Activated T-cell treated with anti-CD3 and anti-CD28 coated beads, Interleukin-2, amount 50 U/mL, for 48 hours (primary cell): ENCODE results near the gene SLC43A2.
A peak's percentile ranks its signal among the peaks of the same experiment; 100 is the strongest.

Experiments used
- DNase-seq, 2 experiments: peaks; one replicate each; pipeline ENCODE4 v3.0.0-alpha.2; 2020

SLC43A2 gene

DNA sequence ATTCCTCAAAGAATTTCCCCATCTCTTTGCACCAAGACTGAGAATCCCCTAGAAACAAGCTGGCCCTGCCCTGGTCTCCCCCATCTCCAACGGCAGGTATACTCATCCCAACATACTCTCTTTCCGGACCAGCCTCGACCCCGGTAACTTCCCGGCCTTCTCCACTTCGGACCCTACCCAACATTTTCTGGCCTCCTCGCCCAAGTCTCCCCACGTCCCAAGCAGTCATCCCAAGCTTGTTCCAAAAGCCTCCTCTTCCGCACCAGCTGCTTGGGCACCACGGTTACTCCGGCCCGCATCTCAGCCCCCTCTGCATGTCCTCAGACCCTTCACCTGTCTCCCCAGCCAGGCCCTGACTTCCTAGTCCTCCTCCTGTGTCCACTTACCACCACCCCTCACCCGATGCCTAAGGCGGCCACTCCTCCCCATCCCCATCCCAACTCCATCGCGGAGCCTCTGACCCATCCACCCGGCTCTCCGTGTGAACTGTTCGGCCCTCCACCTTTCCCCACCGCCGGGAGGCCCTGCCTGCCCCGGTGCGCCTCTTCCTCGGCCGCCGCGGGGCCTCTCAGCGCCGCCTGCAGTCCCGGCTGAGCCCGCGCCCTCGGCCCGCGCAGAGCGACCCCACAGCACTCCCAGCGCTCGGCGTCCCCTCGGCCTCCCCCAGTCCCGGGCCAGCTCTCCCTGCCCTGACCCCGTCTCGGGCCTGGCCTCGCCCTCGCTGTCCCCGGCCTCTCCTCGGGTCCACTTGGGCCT, 67.0 kb downstream of the SLC43A2 start:
- peak; percentile 55 to 67 for DNase-seq

DNA sequence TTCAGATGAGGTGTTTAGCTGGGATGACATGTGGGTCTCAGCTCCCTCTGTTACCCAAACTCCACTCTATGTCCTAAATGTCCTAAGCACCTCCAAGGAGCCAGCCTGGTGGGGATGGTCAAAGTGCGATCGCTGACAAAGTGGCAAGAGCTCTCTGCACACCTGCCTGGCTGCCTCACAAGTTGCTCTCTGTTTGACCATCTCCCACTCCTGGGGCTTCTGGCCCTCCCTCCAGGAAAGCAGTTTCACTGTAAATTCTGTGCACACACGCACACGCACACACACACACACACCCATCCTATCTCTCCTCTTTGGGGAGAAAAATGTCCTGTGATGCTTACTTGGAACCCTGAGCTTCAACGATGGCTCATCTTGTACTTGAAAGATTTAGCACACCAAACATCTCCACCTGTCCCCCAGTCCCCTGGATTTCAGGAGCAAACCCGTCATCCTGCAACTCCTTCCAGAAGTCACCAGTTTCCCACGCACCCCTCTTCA, 67.7 kb downstream of the SLC43A2 start:
- DNase-seq: no peak

DNA sequence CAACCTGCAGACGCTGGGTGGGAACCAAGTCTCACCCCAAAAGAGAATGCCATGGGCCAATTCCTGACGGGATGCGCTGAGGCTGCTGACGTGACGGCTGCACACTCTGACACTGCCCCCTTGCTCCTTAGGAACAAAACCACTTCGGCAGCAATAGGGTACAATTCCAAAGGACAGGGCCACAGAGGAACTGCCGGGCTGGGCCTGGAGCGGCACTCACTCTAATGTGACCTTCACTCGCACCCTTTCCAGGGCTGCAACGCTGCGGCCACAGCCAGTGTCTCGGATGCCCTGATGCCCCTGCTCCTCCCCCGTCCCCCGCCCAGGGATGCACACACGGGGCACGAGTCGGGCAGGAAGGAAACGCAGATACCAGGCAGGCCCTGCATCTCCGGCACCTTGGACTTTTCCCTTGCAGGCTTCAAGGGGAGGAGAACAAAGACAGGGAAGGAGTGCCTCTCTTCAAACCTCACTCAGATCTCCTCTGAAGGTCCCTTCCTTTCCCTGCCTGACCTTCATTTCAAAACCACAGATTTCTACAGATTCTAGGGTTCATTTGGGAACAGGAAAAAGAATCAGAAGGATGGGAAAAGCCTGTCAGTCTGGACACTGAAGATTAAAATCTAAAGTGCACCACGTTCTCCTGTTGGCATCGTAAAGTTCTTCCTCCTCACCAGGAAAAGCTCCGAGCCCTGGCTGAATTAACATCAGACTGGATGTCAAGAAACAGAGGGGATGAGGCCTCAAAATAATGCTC, 68.4 kb downstream of the SLC43A2 start:
- no peak for DNase-seq

DNA sequence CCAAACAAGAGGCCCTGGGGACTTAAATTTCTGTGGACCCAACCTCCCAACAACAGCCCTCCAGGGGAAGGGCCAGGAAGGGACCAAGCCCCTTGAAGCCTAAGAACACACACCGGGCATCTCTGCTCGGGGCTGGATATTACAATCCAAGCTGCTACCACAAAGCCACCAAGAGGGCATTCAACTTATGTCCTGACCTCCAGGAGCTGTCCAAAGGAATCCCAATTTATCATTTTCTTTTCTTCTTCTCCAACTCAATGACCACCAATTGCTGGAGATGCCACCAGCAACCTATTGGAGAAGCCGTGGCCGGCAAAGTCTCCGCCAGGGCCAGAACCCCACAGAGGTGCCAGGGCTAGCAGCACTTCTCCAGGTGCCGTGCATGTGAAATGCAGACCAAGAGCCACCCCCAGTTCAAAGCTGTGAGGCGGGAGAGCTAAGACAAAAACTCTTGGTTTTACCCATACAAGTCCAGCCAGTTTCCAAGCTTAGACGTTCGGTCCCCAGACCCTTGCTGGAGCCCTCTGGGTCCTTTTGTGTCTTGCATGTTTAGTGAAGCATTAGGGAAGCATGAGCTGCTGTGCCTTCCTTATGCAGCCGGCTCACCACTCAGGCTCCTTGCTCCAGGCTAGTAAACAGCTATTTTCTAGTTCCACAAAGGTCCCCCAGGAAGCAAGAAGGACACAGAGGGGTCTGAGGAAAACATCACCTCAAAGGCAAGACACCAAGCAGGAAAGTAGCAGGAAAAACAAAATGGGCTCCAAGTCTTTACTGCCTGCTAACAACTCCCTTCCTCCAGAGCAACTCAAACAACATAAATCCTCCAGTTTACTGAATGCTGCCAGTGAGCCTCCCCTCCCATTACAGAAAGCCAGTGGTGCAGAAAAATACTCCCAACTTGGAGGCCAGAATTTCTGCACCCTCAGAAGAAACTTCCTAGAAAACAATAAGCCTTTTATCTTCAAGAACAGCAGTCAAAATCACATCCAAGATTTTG, 69.3 kb downstream of the SLC43A2 start:
- DNase-seq: no peak

DNA sequence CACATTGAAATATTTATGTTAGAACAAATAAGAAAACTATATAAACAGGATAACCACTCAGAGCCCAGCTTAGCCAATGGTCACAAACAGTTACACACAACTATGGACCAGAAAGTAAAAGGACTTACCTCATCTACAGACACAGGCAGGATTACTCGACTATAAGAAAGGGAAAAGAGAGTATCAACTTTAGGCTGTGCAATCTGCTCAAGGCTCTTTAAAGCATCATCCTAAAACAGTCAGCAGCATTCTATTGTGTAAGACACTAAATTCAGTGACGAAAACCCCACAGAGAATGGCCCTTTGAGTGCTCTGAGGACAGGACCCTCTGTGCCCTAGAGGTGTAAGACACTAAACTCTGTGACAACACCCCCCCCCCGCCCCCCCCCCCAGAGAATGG, 70.2 kb downstream of the SLC43A2 start:
- DNase-seq: no peak

DNA sequence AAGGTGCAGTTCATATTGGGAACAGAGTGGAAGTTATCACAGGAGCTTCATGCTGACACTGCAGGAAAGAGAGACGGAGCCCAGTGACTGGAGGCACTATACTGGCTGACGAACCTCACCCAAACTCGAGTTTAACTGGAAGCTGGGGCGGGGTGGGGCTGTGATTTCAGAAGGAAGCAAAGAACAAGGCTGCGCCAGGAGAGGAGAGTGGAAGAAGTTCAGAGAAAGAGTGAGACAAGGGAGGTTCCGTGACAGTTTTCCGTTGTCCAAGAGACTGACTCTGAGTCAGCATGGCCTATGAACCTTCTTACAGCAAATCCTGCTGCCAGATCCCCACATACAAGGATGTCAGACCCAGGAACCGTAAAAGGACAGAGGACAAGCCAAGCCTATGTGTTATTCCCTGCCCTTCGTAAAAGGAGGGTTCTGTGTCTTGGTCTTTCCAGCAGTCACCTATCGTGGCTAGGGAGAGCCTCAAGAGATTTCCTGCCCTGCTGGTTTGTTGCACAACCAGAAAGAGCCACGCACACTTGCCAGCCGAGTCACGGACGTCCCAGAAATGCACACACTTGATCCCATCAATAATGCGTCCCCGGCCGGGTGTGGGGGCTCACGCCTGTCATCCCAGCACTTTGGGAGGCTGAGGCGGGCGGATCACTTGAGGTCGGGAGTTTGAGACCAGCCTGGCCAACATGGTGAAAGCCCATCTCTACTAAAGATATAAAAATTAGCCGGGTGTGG, 71.1 kb downstream of the SLC43A2 start:
- no peak for DNase-seq

DNA sequence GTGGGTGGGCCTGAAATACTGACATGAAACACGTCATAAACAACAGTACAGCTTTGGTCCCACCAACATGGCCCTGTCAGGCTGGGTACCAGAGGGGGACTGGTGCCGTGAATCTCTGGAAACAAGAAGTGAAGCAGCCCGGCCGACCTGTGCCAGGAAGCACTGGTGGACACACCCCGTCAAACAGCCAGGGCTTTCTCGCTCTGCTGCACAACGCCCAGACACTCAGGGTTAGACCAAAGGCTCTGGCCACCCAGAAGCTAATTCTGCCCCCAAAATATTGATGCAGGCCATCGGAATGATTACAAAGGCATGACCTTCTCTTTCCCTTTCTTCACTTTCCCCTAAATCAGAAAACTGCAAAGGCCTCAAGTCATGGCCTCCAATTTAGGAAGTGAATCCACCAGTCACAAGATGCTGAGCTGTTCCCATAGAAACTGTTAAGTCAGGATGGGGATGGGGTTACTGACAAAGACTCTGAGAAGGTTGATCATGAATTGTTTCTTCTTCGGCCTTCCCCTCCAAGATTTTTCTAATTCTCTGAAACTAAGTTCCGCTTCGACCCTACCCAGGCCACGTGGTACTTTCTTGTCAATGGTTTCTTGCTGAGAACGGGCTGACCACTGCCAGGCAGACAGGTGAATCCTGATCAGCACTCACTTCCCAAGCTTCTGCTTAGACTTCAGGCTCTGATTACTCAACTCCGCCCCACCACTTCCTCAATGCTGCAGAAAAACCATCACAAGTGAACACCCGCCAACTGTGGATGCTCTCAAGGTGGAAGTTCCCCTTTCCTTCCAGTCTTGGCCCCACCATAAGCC, 72.8 kb downstream of the SLC43A2 start:
- no peak for DNase-seq

DNA sequence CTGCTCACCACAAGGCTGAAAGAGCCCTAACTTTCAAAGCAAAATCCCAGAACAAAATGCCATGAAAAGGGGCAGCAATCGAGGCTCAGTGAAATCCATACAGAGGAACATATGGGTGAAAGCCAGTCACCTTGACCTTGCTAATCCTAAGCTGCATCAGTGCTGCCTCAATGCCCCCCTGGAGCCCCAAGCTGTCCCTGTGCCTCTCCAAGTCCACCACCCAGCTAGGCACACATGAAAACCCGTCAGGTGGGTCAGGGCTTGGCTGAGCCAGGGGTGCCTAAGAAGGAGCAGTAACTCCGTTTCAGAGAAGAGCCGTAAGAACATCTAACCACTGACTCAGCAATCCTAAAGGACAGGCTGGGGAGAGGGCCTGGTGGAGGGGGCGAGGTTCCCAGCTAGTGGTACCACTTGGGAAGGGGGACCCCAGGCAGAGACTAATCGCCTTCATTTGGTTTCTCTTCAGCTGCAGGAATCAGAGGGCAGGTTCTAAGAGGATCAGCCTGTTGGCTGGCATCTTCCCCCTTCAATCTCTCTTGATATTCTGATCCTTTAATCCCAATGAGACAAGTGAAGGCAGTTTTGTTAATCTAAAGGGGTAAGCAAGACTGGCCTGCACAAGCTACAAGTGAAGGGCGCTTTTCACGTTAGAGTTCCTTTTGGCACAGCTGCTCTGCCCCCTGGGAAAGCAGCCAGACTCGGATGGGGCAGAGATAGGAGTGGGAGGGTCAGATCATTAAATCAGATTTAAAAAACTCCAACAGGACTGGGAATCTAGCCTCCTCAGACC, 73.7 kb downstream of the SLC43A2 start:
- DNase-seq: no peak

DNA sequence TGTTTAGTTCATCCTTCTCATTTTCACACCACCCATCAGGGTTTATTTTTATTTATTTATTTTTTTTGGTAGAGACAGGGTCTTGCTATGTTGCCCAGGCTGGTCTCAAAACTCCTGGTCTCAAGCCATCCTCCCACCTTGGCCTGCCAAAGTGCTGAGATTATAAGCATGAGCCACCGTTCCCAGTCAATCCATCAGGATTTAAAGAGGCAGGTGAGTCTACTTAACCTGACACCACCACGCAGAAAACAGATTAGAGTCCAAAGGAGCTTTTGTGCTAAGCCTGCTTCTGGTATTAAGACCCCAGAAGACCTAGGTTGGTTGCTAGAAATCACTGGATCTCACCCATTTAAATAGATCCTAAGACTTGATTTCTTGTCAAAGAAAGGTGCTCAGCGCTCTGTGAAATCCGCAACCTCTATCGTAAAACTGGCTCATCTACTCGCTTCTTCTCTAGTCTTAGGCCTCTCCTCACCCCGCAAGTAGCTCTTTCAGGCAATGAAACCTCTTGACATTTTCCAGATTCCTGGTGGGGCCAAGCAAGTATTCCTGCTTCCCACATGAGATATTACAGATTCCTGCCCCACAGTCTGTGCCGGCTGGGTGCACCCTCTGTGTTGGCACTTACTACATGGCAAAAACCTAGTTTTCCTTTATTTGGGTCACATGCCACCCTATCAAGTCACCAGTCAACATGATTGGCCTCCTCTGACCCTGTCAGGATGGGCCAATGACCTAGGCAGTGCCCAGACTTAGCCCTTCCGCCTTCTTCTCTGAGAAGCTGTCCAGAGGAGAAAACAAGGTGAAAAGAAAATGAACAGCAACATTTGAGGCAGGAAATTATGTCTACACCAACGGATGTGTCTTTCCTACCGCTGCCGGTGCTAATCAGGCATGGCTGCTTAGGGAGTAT, 75.0 kb downstream of the SLC43A2 start:
- no peak for DNase-seq

DNA sequence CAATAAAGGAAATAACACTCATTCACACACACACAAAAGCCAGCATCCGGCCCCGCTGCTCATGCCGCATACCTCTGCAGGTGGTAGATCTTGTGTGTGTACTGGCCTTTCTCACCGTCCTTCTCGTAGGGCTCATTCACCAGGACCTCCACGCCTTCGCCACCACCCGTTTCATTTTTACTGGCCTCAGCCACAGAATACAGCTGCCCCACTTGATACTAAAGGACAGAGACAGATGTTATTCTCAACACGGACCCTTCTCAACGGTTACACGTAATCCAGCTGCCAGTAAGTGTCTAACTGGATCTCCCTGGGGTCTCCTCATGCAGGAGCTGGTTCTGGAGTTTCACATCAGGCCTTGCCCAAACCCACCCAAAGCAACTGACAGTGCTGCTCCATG, 75.7 kb downstream of the SLC43A2 start:
- DNase-seq: no peak

DNA sequence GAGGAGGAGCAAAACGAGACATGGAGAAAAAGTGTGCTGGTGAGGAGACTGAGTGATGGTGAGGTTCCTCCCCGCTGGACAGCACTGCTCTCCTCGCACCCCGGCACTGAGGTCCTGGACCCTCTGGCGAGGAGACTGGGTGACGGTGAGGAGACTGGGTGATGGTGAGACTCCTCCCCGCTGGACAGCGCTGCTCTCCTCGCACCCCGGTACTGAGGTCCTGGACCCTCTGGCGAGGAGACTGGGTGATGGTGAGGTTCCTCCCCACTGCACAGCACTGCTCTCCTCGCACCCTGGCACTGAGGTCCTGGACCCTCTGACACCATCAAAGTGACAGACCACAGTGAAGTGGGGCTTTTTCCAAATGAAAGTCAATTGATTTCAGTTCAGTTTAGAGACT, 76.9 kb downstream of the SLC43A2 start:
- DNase-seq: no peak

DNA sequence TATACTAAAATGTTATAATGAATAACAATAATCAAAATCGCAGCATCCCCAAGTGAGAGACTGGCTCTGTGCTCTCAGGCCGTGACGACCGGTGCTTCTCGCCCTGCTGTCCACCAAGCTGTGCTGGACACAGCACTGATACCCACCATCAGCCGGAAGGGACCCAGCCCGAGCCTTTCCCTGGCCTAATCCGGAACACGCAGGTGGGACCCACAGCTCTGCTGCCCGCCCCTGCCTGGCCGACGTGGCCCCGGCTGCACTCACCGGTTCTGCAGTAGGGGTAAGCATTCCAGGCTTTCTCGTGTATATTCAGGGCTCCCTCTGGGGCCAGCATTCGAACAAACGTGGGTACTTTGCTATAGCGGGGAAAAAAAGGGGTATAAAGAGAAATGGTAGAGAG, 80.6 kb downstream of the SLC43A2 start:
- DNase-seq: no peak

DNA sequence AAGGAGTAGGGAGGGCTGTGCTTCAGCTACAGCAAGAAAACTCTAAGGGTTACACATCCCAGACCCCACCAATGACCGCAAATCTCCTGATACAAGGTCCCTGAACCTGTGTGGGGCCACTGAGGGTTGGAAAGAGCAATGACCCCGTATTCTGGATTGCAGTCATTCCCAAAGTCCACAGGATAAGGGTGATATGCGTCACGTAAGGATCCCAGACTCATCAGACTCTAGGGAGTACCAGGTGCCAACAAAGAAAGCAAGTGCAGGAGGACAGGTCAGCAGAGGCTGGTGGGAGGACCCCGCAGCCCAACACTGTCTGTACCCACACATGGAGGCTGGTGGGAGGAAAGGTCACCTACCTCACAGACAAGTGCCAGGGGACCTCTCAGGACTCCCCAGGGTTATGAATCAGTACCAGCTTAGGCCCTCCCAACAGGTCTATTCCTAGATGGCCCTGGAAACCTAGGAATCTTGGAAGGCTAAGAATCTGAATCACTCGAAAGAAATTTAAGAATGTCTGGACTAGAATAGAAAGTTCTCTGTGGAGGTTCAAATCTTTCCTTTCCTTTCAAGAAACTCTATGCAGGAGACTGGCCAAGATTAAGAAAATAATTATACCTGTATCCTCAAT, 82.2 kb downstream of the SLC43A2 start:
- no peak for DNase-seq

DNA sequence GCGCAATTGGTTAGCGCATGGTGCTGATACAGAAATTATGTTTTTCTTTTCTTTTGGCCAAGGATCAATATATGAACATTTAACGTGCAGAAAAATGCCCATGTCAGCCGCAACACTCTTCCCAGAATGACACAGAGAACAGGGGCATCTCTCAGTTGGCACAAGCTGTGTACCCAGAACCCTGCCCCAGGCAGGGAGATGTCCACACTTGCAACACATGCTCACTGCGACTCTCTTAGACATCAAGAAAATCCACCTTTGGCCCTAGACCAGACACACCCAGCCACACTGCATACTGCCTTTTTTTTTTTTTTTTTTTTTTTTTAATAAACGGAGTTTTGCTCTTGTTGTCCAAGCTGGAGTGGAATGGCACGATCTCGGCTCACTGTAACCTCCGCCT, 83.0 kb downstream of the SLC43A2 start:
- no peak for DNase-seq

DNA sequence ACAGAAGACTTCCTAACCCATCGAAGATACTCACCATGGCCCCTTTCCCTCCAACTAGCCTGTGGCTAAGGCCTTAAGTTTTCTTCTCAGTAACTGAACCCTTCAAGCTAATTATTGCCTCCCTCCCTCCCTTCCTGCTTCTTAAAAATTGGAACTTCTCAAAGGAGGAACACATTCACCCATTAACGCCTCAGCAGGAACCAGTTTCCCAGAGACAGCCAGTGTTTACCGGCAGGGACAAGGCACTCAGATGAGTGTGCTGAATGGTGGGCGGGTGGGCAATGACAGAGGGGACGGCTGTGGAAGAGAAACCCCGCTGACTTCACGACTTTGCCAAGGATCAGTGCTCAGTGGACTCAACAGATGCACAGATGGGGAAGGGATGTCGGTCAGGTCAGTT, 86.3 kb downstream of the SLC43A2 start:
- no peak for DNase-seq

DNA sequence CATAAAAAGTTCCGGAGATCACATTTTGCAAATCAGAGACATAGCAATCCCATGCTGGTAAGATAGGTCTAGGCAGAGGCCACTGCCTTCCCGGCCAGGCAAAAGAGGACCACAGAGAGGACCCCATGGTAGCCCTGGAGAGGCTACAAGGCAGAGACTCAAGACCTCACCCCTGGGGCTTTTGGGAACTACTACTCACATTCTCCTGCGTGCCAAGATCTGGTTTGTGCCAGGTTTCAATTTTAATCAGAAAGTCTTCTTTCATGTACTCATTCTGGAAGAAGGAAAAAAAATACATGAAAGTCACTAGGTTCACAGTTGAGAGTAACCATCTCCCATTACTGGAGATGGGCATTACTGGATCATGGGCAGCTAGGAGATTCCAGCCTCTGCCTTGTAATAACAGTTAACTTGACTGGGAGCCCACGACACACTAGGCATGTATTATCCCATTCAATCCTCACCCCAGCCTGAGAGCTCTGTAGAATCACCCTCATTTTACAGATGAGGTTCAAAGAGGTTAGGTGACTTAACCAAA, 87.2 kb downstream of the SLC43A2 start:
- DNase-seq: no peak

DNA sequence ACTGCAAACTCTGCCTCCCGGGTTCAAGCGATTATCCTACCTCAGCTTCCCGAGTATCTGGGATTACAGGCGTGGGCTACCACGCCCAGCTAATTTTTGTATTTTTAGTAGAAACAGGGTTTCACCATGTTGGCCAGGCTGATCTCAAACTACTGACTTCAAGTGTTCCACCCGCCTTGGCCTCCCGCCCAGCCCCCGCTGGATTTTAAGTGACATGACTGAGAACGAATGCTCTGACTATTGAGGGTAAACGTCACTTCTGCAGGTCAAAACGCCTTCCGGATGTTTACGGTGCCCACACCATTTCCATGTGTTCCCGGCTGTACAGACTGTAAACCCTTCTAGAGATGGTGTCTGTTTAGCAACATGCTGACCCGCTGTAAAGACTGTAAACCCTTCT, 88.8 kb downstream of the SLC43A2 start:
- no peak for DNase-seq

DNA sequence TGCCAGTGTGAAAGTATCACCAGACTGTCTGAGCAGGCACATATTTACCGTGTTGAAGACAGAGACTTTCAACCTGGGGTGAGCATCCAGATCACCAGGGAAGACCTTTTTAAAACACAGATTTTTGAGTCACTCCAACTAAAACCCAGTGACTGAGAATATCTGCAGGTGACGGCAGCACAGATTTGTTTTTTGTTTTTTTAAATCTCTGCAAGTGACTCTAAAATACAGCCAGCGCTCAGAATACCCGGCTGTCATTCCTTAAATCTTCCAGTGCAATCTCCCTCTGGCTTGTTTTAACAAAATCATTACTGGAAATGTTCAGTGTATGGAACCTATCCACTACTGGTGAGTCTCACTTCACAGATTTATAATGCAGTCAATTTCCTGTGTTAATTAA, 92.9 kb downstream of the SLC43A2 start:
- DNase-seq: no peak
